IMR-90 (cell line): Measurements from ENCODE around the gene PRLR.

ENCODE experiments used
- CEBPB ChIP-seq: IDR thresholded peaks from 2 replicates; pipeline ENCODE4 v1.6.1; 2012; ENCODE audit warnings: low read depth, low read length, improper control_type of control experiment
- CTCF ChIP-seq: conservative IDR thresholded peaks from 2 replicates; pipeline ENCODE4 v1.5.1; 2012; ENCODE audit warnings: mild to moderate bottlenecking, low read depth, low read length, improper control_type of control experiment
- MAFK ChIP-seq: IDR thresholded peaks from 2 replicates; pipeline ENCODE4 v1.6.1; 2012; ENCODE audit warnings: low read depth, low read length, improper control_type of control experiment
- MXI1 ChIP-seq: IDR thresholded peaks from 2 replicates; pipeline ENCODE4 v1.6.1; 2012; ENCODE audit warnings: low read depth, mild to moderate bottlenecking, low read length, moderate library complexity, borderline replicate concordance
- POLR2A ChIP-seq: IDR thresholded peaks from 2 replicates; pipeline ENCODE4 v1.6.1; 2012; ENCODE audit warnings: mild to moderate bottlenecking, low read depth, low read length
- RAD21 ChIP-seq: IDR thresholded peaks from 2 replicates; pipeline ENCODE4 v1.6.1; 2012; ENCODE audit warnings: low read length, improper control_type of control experiment
- RCOR1 ChIP-seq: IDR thresholded peaks from 2 replicates; pipeline ENCODE4 v1.6.1; 2012; ENCODE audit warnings: mild to moderate bottlenecking, low read length, improper control_type of control experiment; ENCODE audit not compliant: insufficient replicate concordance
- RFX5 ChIP-seq: IDR thresholded peaks from 2 replicates; pipeline ENCODE4 v1.8.0; 2012; ENCODE audit warnings: low read depth, mild to moderate bottlenecking, low read length, moderate library complexity
- USF2 ChIP-seq: fragments of 150-350 bp; IDR thresholded peaks from 2 replicates; pipeline ENCODE4 v1.6.1; 2017; ENCODE audit warnings: mild to moderate bottlenecking, antibody characterized with exemption, low read length, low read depth

- TF ChIP-seq RCOR1: no peak
- no peak for TF ChIP-seq POLR2A
- no peak for TF ChIP-seq CTCF
- TF ChIP-seq MXI1: no peak
- TF ChIP-seq USF2: no peak
- TF ChIP-seq RAD21: no peak
- TF ChIP-seq MAFK: no peak
- TF ChIP-seq RFX5: no peak
- no peak for TF ChIP-seq CEBPB
These were observed 2.6 kb downstream of the PRLR start for GRCh38 chr5:35227720-35228119.
